Measurements from ENCODE around the gene MRPS17. TPM values are rescaled to one million over a fixed set of nuclear protein-coding genes. Genes with fewer than 3 reads are reported as not detected.

Gene MRPS17
- total and polyA plus RNA-seq, 11 donors = 14.8 to 28.1 (median 19.0) TPM

DNA sequence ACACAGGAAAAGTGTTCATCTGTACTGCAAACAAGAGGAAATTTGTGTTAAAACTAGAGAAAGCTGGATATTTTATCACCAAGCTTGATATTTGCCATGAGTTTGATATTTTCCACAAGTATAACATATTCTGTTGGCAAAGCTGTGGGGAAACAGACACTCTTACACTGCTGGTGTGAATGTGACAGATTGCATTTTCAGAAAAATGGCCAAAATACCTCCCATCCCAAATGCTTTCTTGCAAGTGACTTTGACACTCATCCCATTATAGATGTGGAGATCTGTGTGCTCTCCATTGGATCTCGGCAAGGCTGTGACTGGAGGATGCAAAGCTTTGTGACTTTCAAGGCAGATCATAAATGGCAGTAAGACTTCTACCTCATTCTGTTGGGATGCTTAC, 33.9 kb upstream of the MRPS17 start:
- intact Hi-C loops (cut with DNase I) = no loop called here
- no peak for DNase-seq
- Histone ChIP-seq H3K27me3 (no peaks in the 10 kb centered on the region), H3K36me3 (peaks cover 0 to 53% (median 13%) of the 10 kb centered on the region in 9 donors), H3K27ac (no peak overlapping the region), H3K4me1 (no peaks in the 10 kb centered on the region), H3K9me3 (no peaks in the 10 kb centered on the region), H3K4me3 (no peak overlapping the region)
- no peak for ATAC-seq
- TF ChIP-seq, protein P1, sequence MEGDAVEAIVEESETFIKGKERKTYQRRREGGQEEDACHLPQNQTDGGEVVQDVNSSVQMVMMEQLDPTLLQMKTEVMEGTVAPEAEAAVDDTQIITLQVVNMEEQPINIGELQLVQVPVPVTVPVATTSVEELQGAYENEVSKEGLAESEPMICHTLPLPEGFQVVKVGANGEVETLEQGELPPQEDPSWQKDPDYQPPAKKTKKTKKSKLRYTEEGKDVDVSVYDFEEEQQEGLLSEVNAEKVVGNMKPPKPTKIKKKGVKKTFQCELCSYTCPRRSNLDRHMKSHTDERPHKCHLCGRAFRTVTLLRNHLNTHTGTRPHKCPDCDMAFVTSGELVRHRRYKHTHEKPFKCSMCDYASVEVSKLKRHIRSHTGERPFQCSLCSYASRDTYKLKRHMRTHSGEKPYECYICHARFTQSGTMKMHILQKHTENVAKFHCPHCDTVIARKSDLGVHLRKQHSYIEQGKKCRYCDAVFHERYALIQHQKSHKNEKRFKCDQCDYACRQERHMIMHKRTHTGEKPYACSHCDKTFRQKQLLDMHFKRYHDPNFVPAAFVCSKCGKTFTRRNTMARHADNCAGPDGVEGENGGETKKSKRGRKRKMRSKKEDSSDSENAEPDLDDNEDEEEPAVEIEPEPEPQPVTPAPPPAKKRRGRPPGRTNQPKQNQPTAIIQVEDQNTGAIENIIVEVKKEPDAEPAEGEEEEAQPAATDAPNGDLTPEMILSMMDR (IDR thresholded peaks at IDR 0.05) = no peak
- no peak for TF ChIP-seq POLR2A (IDR thresholded peaks at IDR 0.05)
- WGBS, 4 donors = 98 to 100% (median 99%) methylated on average over 1 of the region's 1 CpG

DNA sequence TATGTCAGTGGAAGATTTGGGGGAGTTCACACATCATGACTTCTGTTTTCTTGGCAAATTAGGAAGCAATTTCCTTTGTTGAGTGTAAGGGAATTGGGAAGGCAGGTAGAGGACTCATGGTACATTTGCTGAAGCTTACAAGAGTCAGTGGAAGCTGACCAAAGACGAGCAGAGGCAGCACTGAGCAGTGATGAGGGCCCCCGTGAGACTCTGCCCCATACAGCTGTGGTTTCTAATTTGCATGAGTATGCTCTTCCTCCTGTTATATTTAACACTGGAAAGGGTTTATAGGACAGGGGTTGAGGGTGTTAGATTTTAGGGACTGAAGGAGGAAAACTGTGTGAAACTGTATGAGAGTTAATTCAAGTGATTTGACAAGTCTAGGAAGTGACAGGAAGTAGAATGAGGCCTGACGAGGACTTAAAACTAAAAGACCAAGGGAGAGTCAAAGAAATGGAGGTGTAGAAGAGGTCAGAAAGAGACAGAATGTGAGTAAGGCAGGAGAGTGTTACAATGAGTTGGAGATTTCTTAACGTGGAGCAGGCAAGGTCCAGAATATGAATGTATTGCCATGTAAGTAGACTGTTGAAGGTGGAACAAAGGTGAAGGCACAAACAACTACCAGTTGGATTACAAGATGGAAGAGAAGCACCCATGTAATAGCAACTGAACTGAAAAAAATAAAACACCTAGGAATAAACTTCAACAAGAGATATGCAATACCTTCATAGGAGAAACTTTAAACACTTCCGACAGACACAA, 23.5 kb upstream of the MRPS17 start:
- 92 to 95% (median 94%) methylated on average over 5 of the region's 5 CpGs for WGBS, 4 donors
- Histone ChIP-seq H3K9me3 (peaks cover 0 to 9% (median 0%) of the 10 kb centered on the region in 12 donors), H3K4me1 (no peaks in the 10 kb centered on the region), H3K27ac (no peak overlapping the region), H3K27me3 (no peaks in the 10 kb centered on the region), H3K4me3 (no peak overlapping the region), H3K36me3 (peaks cover 0 to 70% (median 16%) of the 10 kb centered on the region in 9 donors)
- no peak for TF ChIP-seq POLR2A (IDR thresholded peaks at IDR 0.05)
- TF ChIP-seq, protein P1 (IDR thresholded peaks at IDR 0.05) = no peak
- no peak for ATAC-seq
- no peak for DNase-seq
- intact Hi-C loops (cut with DNase I) = no loop called here

DNA sequence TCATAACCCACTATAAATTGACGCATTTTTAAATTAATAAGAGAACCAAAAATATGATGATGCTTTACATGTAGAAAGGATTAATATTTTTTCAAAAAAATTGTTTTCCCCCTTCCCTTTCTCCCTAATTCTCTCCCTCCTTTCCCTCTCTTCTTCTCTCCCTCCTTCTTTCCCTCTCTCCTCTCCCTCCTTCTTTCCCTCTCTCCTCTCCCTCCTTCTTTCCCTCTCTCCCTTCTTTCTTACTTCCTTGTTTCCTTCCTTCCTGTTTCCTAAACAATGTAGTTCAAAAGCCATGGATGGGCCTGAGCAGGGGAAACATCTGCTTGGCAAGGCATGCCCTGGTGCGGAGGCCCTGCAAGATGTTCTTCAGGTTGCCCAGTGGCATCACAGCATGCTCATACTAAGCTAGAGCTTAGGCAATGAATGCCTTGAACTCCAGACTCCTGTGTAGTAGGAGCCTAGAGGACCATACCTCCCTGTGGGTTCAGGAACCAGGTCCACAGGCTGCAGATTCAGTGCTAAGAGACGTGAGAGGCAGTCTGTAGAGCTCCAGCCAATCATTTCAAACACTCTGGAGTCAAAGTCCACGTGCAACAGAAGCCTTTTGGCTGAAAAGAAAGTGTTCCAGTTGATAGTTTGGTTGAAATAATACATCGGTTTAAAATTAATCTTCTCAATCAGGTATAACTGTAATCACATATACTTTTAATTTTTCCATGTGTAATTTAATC, 20.1 kb upstream of the MRPS17 start:
- Histone ChIP-seq H3K27me3 (no peaks in the 10 kb centered on the region), H3K9me3 (peaks cover 0 to 29% (median 12%) of the 10 kb centered on the region in 12 donors), H3K36me3 (peaks cover 0 to 50% (median 0%) of the 10 kb centered on the region in 9 donors), H3K27ac (no peak overlapping the region), H3K4me1 (no peaks in the 10 kb centered on the region), H3K4me3 (no peak overlapping the region)
- no peak for ATAC-seq
- intact Hi-C loops (cut with DNase I) = no loop called here
- DNase-seq = no peak
- TF ChIP-seq, protein P1 (IDR thresholded peaks at IDR 0.05) = no peak
- TF ChIP-seq POLR2A (IDR thresholded peaks at IDR 0.05) = no peak
- WGBS, 4 donors = 82 to 91% (median 85%) methylated on average over 5 of the region's 5 CpGs

DNA sequence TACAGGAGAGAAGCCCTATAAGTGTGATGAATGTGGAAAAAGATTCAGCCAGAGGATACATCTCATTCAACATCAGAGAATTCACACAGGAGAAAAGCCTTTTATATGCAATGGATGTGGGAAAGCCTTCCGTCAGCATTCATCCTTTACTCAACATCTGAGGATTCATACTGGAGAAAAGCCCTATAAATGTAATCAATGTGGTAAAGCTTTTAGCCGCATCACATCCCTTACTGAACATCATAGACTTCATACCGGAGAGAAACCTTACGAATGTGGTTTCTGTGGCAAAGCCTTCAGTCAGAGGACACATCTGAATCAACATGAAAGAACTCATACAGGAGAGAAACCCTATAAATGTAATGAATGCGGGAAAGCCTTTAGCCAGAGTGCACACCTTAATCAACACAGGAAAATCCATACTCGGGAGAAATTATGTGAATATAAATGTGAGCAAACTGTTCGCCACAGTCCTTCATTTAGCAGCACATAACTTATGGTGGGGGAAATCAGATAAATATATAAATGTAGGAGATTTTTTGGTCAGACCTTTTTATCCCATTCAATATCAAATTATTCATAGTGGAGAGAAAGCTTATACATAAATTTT, 12.1 kb upstream of the MRPS17 start:
- WGBS, 4 donors = 87 to 99% (median 90%) methylated on average over 7 of the region's 7 CpGs
- H3K27ac ChIP-seq = no peak overlapping the region
- ATAC-seq (no peak), DNase-seq (no peak)
- no peaks in the 10 kb centered on the region for H3K4me1 ChIP-seq
- no peak overlapping the region for H3K4me3 ChIP-seq
- peaks cover 0 to 81% (median 63%) of the 10 kb centered on the region in 12 donors for H3K9me3 ChIP-seq
- intact Hi-C loops (cut with DNase I) = loop anchor here in 1 of 10 donors (10.0 kb wide), 1 partner anchor 45 kb away; no protein-coding TSS in a partner anchor
- TF ChIP-seq, protein P1 (IDR thresholded peaks at IDR 0.05) = no peak
- TF ChIP-seq POLR2A (IDR thresholded peaks at IDR 0.05) = no peak
- peaks cover 0 to 40% (median 0%) of the 10 kb centered on the region in 9 donors for H3K36me3 ChIP-seq
- no peaks in the 10 kb centered on the region for H3K27me3 ChIP-seq

All from heart left ventricle (tissue), 16 donors.